IPS-20b (cell line): ENCODE measurements around the gene CDPF1.

Experiments
- H3K27ac ChIP-seq: one replicate; pipeline ENCODE4 v1.5.1; 2013; ENCODE audit warnings: low read length
- H3K27me3 ChIP-seq: 2 replicates; pipeline ENCODE4 v1.6.1; 2013; ENCODE audit warnings: mild to moderate bottlenecking, low read length, inconsistent platforms; ENCODE audit not compliant: insufficient read depth
- H3K36me3 ChIP-seq: 2 replicates; pipeline ENCODE4 v1.6.1; 2013; ENCODE audit warnings: low read depth, mild to moderate bottlenecking, inconsistent platforms, low read length, moderate library complexity; ENCODE audit not compliant: insufficient read depth
- H3K4me1 ChIP-seq: 2 replicates; pipeline ENCODE4 v1.6.1; 2013; ENCODE audit warnings: mild to moderate bottlenecking, control low read depth, inconsistent platforms, low read length, moderate library complexity; ENCODE audit not compliant: insufficient read depth
- H3K4me3 ChIP-seq: 2 replicates; pipeline ENCODE4 v1.5.1; 2013; ENCODE audit warnings: mild to moderate bottlenecking, low read length, inconsistent platforms
- H3K9ac ChIP-seq: 2 replicates; pipeline ENCODE4 v1.6.1; 2013; ENCODE audit warnings: low read depth, mild to moderate bottlenecking, inconsistent platforms, low read length, moderate library complexity
- H3K9me3 ChIP-seq: 2 replicates; pipeline ENCODE4 v1.6.1; 2013; ENCODE audit warnings: mild to moderate bottlenecking, low read depth, low read length, inconsistent platforms; ENCODE audit not compliant: insufficient read depth

CDPF1 gene

GRCh38 chr22:46246178-46246577, 3.9 kb downstream of the CDPF1 start:
- H3K27ac ChIP-seq: no peak overlapping the region
- H3K4me3 ChIP-seq: no peak overlapping the region

GRCh38 chr22:46245511-46245910, 4.6 kb downstream of the CDPF1 start:
- Histone ChIP-seq H3K4me3 (no peak overlapping the region), H3K36me3 (peaks cover 12% of the 10 kb centered on the region; the same call in 1 of the 2 replicates), H3K27ac (no peak overlapping the region), H3K9me3 (no peaks in the 10 kb centered on the region), H3K27me3 (peaks cover under 1% of the 10 kb centered on the region; the same call in 1 of the 2 replicates), H3K4me1 (no peaks in the 10 kb centered on the region), H3K9ac (no peak overlapping the region)

More at GRCh38 chr22:46246178-46246577, 3.9 kb downstream of the CDPF1 start:
- Histone ChIP-seq H3K9ac (no peak overlapping the region), H3K36me3 (peaks cover 12% of the 10 kb centered on the region; the same call in 1 of the 2 replicates), H3K9me3 (no peaks in the 10 kb centered on the region), H3K4me1 (no peaks in the 10 kb centered on the region), H3K27me3 (peaks cover 8% of the 10 kb centered on the region)

- no peaks in the 10 kb centered on the region for H3K27me3 ChIP-seq
- H3K4me3 ChIP-seq: no peak overlapping the region
- peaks cover 12% of the 10 kb centered on the region; the same call in 1 of the 2 replicates for H3K36me3 ChIP-seq
- H3K4me1 ChIP-seq: no peaks in the 10 kb centered on the region
- no peak overlapping the region for H3K9ac ChIP-seq
- no peaks in the 10 kb centered on the region for H3K9me3 ChIP-seq
- H3K27ac ChIP-seq: no peak overlapping the region
These were observed 5.3 kb downstream of the CDPF1 start for GRCh38 chr22:46244771-46245170.

- Histone ChIP-seq H3K4me3 (no peak overlapping the region), H3K4me1 (no peaks in the 10 kb centered on the region), H3K27ac (no peak overlapping the region), H3K36me3 (peaks cover 12% of the 10 kb centered on the region; the same call in 1 of the 2 replicates), H3K9me3 (no peaks in the 10 kb centered on the region), H3K9ac (no peak overlapping the region), H3K27me3 (no peaks in the 10 kb centered on the region)
These were observed 8.0 kb downstream of the CDPF1 start for GRCh38 chr22:46242076-46242475.

- no peak overlapping the region for H3K27ac ChIP-seq
- H3K9me3 ChIP-seq: no peaks in the 10 kb centered on the region
- no peak overlapping the region for H3K4me3 ChIP-seq
- H3K9ac ChIP-seq: no peak overlapping the region
- no peaks in the 10 kb centered on the region for H3K4me1 ChIP-seq
- peaks cover 12% of the 10 kb centered on the region; the same call in 1 of the 2 replicates for H3K36me3 ChIP-seq
- H3K27me3 ChIP-seq: no peaks in the 10 kb centered on the region
These were observed 8.6 kb downstream of the CDPF1 start for GRCh38 chr22:46241396-46242007.

- Histone ChIP-seq H3K4me1 (no peaks in the 10 kb centered on the region), H3K9me3 (no peaks in the 10 kb centered on the region), H3K4me3 (no peak overlapping the region), H3K27ac (no peak overlapping the region), H3K36me3 (peaks cover 12% of the 10 kb centered on the region; the same call in 1 of the 2 replicates), H3K9ac (no peak overlapping the region), H3K27me3 (no peaks in the 10 kb centered on the region)
These were observed 9.2 kb downstream of the CDPF1 start for GRCh38 chr22:46240907-46241306.

GRCh38 chr22:46240506-46240905, 9.6 kb downstream of the CDPF1 start:
- H3K4me3 ChIP-seq: no peak overlapping the region
- H3K9ac ChIP-seq: no peak overlapping the region
- no peaks in the 10 kb centered on the region for H3K27me3 ChIP-seq
- H3K4me1 ChIP-seq: no peaks in the 10 kb centered on the region
- no peak overlapping the region for H3K27ac ChIP-seq
- no peaks in the 10 kb centered on the region for H3K9me3 ChIP-seq
- peaks cover 12% of the 10 kb centered on the region; the same call in 1 of the 2 replicates for H3K36me3 ChIP-seq

- Histone ChIP-seq H3K36me3 (peaks cover 12% of the 10 kb centered on the region; the same call in 1 of the 2 replicates), H3K27ac (no peak overlapping the region), H3K4me3 (no peak overlapping the region), H3K9me3 (no peaks in the 10 kb centered on the region), H3K4me1 (no peaks in the 10 kb centered on the region), H3K27me3 (no peaks in the 10 kb centered on the region), H3K9ac (no peak overlapping the region)
These were observed 10.0 kb downstream of the CDPF1 start for GRCh38 chr22:46240073-46240472.

GRCh38 chr22:46239261-46240048, 10.6 kb downstream of the CDPF1 start:
- Histone ChIP-seq H3K27me3 (no peaks in the 10 kb centered on the region), H3K27ac (no peak overlapping the region), H3K4me3 (no peak overlapping the region), H3K4me1 (no peaks in the 10 kb centered on the region), H3K9ac (no peak overlapping the region), H3K36me3 (peaks cover 12% of the 10 kb centered on the region; the same call in 1 of the 2 replicates), H3K9me3 (no peaks in the 10 kb centered on the region)

- H3K4me3 ChIP-seq: no peak overlapping the region
- no peak overlapping the region for H3K9ac ChIP-seq
- H3K27ac ChIP-seq: no peak overlapping the region
- H3K27me3 ChIP-seq: no peaks in the 10 kb centered on the region
- no peaks in the 10 kb centered on the region for H3K9me3 ChIP-seq
- 0 out of 2 replicates have a peak, but pooled peaks cover 5% of the 10 kb centered on the region for H3K36me3 ChIP-seq
- H3K4me1 ChIP-seq: no peaks in the 10 kb centered on the region
These were observed 11.6 kb downstream of the CDPF1 start for GRCh38 chr22:46238541-46238940.

GRCh38 chr22:46237453-46238124, 12.5 kb downstream of the CDPF1 start:
- Histone ChIP-seq H3K9me3 (no peaks in the 10 kb centered on the region), H3K27me3 (no peaks in the 10 kb centered on the region)

More at GRCh38 chr22:46237453-46238124, 12.5 kb downstream of the CDPF1 start:
- H3K4me3 ChIP-seq: no peak overlapping the region
- no peaks in the 10 kb centered on the region for H3K4me1 ChIP-seq
- H3K9ac ChIP-seq: no peak overlapping the region
- no peak overlapping the region for H3K27ac ChIP-seq
- H3K36me3 ChIP-seq: no peaks in the 10 kb centered on the region
